DOHH2 (cell line): ENCODE results near the gene CYB5D1.

Source experiments
- CTCF ChIP-seq: fragments of 200-600 bp; sonication (generic); IDR thresholded peaks from one replicate; pipeline ENCODE4 v1.5.1; 2014; ENCODE audit warnings: antibody characterized with exemption, mild to moderate bottlenecking, low read depth, low read length; ENCODE audit not compliant: poor library complexity, severe bottlenecking
- EZH2phosphoT487 ChIP-seq: fragments of 200-600 bp; sonication (generic); IDR thresholded peaks from 2 replicates; pipeline ENCODE4 v1.6.1; 2017; ENCODE audit warnings: borderline replicate concordance, mild to moderate bottlenecking, antibody characterized with exemption, low read length, moderate library complexity, mixed read lengths

- TF ChIP-seq CTCF, result no peak
- no peak for TF ChIP-seq EZH2phosphoT487
Measured at GRCh38 chr17:7824021-7824924, 33.5 kb upstream of the CYB5D1 start.
